Measurements from ENCODE around the gene EIF3F. TPM values are rescaled to one million over a fixed set of nuclear protein-coding genes. Genes with fewer than 3 reads are reported as not detected.

Gene EIF3F
- total RNA-seq, 2 experiments from 2014 or later: 365 to 380 TPM

GRCh38 chr11:8036002-8036802 lies 49.1 kb downstream of the EIF3F start:
- H3K27ac Mint-ChIP-seq: no peak overlapping the region
- H3K36me3 Mint-ChIP-seq (ENCODE audit: low read depth): no peaks in the 10 kb centered on the region
- H3K4me1 Mint-ChIP-seq (ENCODE audit: low read depth): peaks cover 4% of the 10 kb centered on the region
- peaks cover 21% of the 10 kb centered on the region for H3K27me3 Mint-ChIP-seq (ENCODE audit: low read depth)
- no peak overlapping the region for H3K4me3 Mint-ChIP-seq
- CTCF ChIA-PET: interaction anchor here (0.6 to 6.3 kb wide), 5 partner anchors 12 to 64 kb away, joined by 3 to 92 read pairs (median 7); no protein-coding TSS in a partner anchor
- H3K9me3 Mint-ChIP-seq: no peaks in the 10 kb centered on the region
- intact Hi-C loops (cut with micrococcal nuclease): no loop called here
- DNase-seq: no peak

- Mint-ChIP-seq H3K27ac (no peak overlapping the region), H3K9me3 (no peaks in the 10 kb centered on the region), H3K36me3 (ENCODE audit: low read depth) (no peaks in the 10 kb centered on the region), H3K4me1 (ENCODE audit: low read depth) (peaks cover 4% of the 10 kb centered on the region), H3K4me3 (no peak overlapping the region), H3K27me3 (ENCODE audit: low read depth) (peaks cover 25% of the 10 kb centered on the region)
- CTCF ChIA-PET: interaction anchor here (0.6 to 6.3 kb wide), 5 partner anchors 12 to 63 kb away, joined by 3 to 92 read pairs (median 7); no protein-coding TSS in a partner anchor
- intact Hi-C loops (cut with micrococcal nuclease): no loop called here
- DNase-seq: no peak
These were observed 49.8 kb downstream of the EIF3F start for GRCh38 chr11:8036986-8037385.

- no peak for DNase-seq
- Mint-ChIP-seq H3K9me3 (no peaks in the 10 kb centered on the region), H3K4me1 (ENCODE audit: low read depth) (peaks cover 2% of the 10 kb centered on the region), H3K27me3 (ENCODE audit: low read depth) (peaks cover 17% of the 10 kb centered on the region), H3K36me3 (ENCODE audit: low read depth) (no peaks in the 10 kb centered on the region), H3K4me3 (no peak overlapping the region), H3K27ac (no peak overlapping the region)
- intact Hi-C loops (cut with micrococcal nuclease): no loop called here
- CTCF ChIA-PET: interaction anchor here (5.8 to 6.3 kb wide), 2 partner anchors 52 to 61 kb away, joined by 69 to 92 read pairs; no protein-coding TSS in a partner anchor
These were observed 51.3 kb downstream of the EIF3F start for GRCh38 chr11:8038393-8038792.

GRCh38 chr11:8038811-8039529 lies 51.8 kb downstream of the EIF3F start:
- Mint-ChIP-seq H3K4me1 (ENCODE audit: low read depth) (no peaks in the 10 kb centered on the region), H3K27me3 (ENCODE audit: low read depth) (peaks cover 13% of the 10 kb centered on the region), H3K27ac (no peak overlapping the region), H3K4me3 (no peak overlapping the region), H3K9me3 (no peaks in the 10 kb centered on the region), H3K36me3 (ENCODE audit: low read depth) (no peaks in the 10 kb centered on the region)
- intact Hi-C loops (cut with micrococcal nuclease): no loop called here
- CTCF ChIA-PET: interaction anchor here (2.0 to 6.3 kb wide), 2 partner anchors 51 to 60 kb away, joined by 6 to 69 read pairs; no protein-coding TSS in a partner anchor
- DNase-seq: no peak

- CTCF ChIA-PET: interaction anchor here (1.0 to 2.0 kb wide), 2 partner anchors 33 to 59 kb away, joined by 3 to 6 read pairs; no protein-coding TSS in a partner anchor
- H3K27me3 Mint-ChIP-seq (ENCODE audit: low read depth): peaks cover 15% of the 10 kb centered on the region
- H3K4me1 Mint-ChIP-seq (ENCODE audit: low read depth): no peaks in the 10 kb centered on the region
- intact Hi-C loops (cut with micrococcal nuclease): no loop called here
- no peak for DNase-seq
- no peaks in the 10 kb centered on the region for H3K36me3 Mint-ChIP-seq (ENCODE audit: low read depth)
- no peak overlapping the region for H3K4me3 Mint-ChIP-seq
- no peaks in the 10 kb centered on the region for H3K9me3 Mint-ChIP-seq
- H3K27ac Mint-ChIP-seq: no peak overlapping the region
These were observed 52.6 kb downstream of the EIF3F start for GRCh38 chr11:8039530-8040260.

- Mint-ChIP-seq H3K4me3 (no peak overlapping the region), H3K27ac (no peak overlapping the region), H3K9me3 (no peaks in the 10 kb centered on the region), H3K36me3 (ENCODE audit: low read depth) (no peaks in the 10 kb centered on the region), H3K27me3 (ENCODE audit: low read depth) (peaks cover 15% of the 10 kb centered on the region), H3K4me1 (ENCODE audit: low read depth) (no peaks in the 10 kb centered on the region)
- CTCF ChIA-PET: interaction anchor here (1.0 to 2.0 kb wide), 2 partner anchors 34 to 59 kb away, joined by 3 to 6 read pairs; no protein-coding TSS in a partner anchor
- no peak for DNase-seq
- intact Hi-C loops (cut with micrococcal nuclease): no loop called here
These were observed 53.3 kb downstream of the EIF3F start for GRCh38 chr11:8040261-8040920.

- H3K27ac Mint-ChIP-seq: no peak overlapping the region
- intact Hi-C loops (cut with micrococcal nuclease): no loop called here
- no peaks in the 10 kb centered on the region for H3K9me3 Mint-ChIP-seq
These were observed 53.8 kb downstream of the EIF3F start for GRCh38 chr11:8040921-8041285.

GRCh38 chr11:8041576-8041975 lies 54.4 kb downstream of the EIF3F start:
- no peak for DNase-seq
- Mint-ChIP-seq H3K4me3 (no peak overlapping the region), H3K27ac (no peak overlapping the region), H3K27me3 (ENCODE audit: low read depth) (peaks cover 17% of the 10 kb centered on the region), H3K4me1 (ENCODE audit: low read depth) (no peaks in the 10 kb centered on the region), H3K36me3 (ENCODE audit: low read depth) (no peaks in the 10 kb centered on the region), H3K9me3 (no peaks in the 10 kb centered on the region)
- CTCF ChIA-PET: no interaction called here
- intact Hi-C loops (cut with micrococcal nuclease): no loop called here

More at GRCh38 chr11:8040921-8041285, 53.8 kb downstream of the EIF3F start:
- no peak for DNase-seq
- Mint-ChIP-seq H3K36me3 (ENCODE audit: low read depth) (no peaks in the 10 kb centered on the region), H3K4me1 (ENCODE audit: low read depth) (no peaks in the 10 kb centered on the region), H3K4me3 (no peak overlapping the region), H3K27me3 (ENCODE audit: low read depth) (peaks cover 15% of the 10 kb centered on the region)
- CTCF ChIA-PET: interaction anchor here (1.0 kb wide), 1 partner anchor 35 kb away, joined by 3 read pairs; no protein-coding TSS in a partner anchor

- Mint-ChIP-seq H3K27ac (no peak overlapping the region), H3K4me3 (no peak overlapping the region), H3K36me3 (ENCODE audit: low read depth) (no peaks in the 10 kb centered on the region), H3K4me1 (ENCODE audit: low read depth) (no peaks in the 10 kb centered on the region), H3K9me3 (no peaks in the 10 kb centered on the region), H3K27me3 (ENCODE audit: low read depth) (peaks cover 17% of the 10 kb centered on the region)
- DNase-seq: no peak
- CTCF ChIA-PET: interaction anchor here (0.8 to 1.3 kb wide), 3 partner anchors 10 to 22 kb away, joined by 3 to 4 read pairs (median 4); no protein-coding TSS in a partner anchor
- intact Hi-C loops (cut with micrococcal nuclease): no loop called here
These were observed 56.6 kb downstream of the EIF3F start for GRCh38 chr11:8043756-8044155.

- no peak for DNase-seq
- Mint-ChIP-seq H3K4me1 (ENCODE audit: low read depth) (no peaks in the 10 kb centered on the region), H3K36me3 (ENCODE audit: low read depth) (no peaks in the 10 kb centered on the region), H3K9me3 (no peaks in the 10 kb centered on the region), H3K4me3 (no peak overlapping the region), H3K27me3 (ENCODE audit: low read depth) (peaks cover 16% of the 10 kb centered on the region), H3K27ac (no peak overlapping the region)
- CTCF ChIA-PET: no interaction called here
- intact Hi-C loops (cut with micrococcal nuclease): no loop called here
These were observed 58.7 kb downstream of the EIF3F start for GRCh38 chr11:8045839-8046238.

GRCh38 chr11:8047382-8047781 lies 60.2 kb downstream of the EIF3F start:
- peaks cover 12% of the 10 kb centered on the region for H3K27me3 Mint-ChIP-seq (ENCODE audit: low read depth)
- no peak overlapping the region for H3K4me3 Mint-ChIP-seq
- no peaks in the 10 kb centered on the region for H3K4me1 Mint-ChIP-seq (ENCODE audit: low read depth)
- CTCF ChIA-PET: interaction anchor here (1.1 kb wide), 1 partner anchor 14 kb away, joined by 3 read pairs; no protein-coding TSS in a partner anchor
- DNase-seq: no peak
- no peaks in the 10 kb centered on the region for H3K9me3 Mint-ChIP-seq
- no peaks in the 10 kb centered on the region for H3K36me3 Mint-ChIP-seq (ENCODE audit: low read depth)
- intact Hi-C loops (cut with micrococcal nuclease): no loop called here
- no peak overlapping the region for H3K27ac Mint-ChIP-seq
